Stimulated activated CD4-positive, alpha-beta T cell treated with anti-CD3 and anti-CD28 coated beads, Interleukin-2, amount 100 ng/mL, for 48 hours (primary cell): ENCODE data around the gene SLC15A3.

Source experiments
- DNase-seq, 2 donors: peaks; one replicate each; pipeline ENCODE4 v3.0.0-alpha.2; 2020

The SLC15A3 gene

GRCh38 chr11:60927061-60927592, 24.8 kb downstream of the SLC15A3 start:
- no peak for DNase-seq

- DNase-seq: no peak
Measured at GRCh38 chr11:60926500-60926899, 25.5 kb downstream of the SLC15A3 start.

- DNase-seq: no peak
Measured at GRCh38 chr11:60925868-60926267, 26.1 kb downstream of the SLC15A3 start.

GRCh38 chr11:60924906-60925853, 26.8 kb downstream of the SLC15A3 start:
- no peak for DNase-seq

- no peak for DNase-seq
Measured at GRCh38 chr11:60924110-60924905, 27.7 kb downstream of the SLC15A3 start, which contains the start of gene TMEM132A. TSS of gene TMEM132A (plus strand) at chr11:60924460. CDS start at chr11:60924634, 174 bp downstream.

GRCh38 chr11:60923800-60924109, 28.2 kb downstream of the SLC15A3 start:
- no peak for DNase-seq

GRCh38 chr11:60923326-60923725, 28.6 kb downstream of the SLC15A3 start:
- DNase-seq: no peak

GRCh38 chr11:60922906-60923305, 29.1 kb downstream of the SLC15A3 start:
- no peak for DNase-seq

GRCh38 chr11:60921777-60922335, 30.1 kb downstream of the SLC15A3 start:
- DNase-seq: no peak

GRCh38 chr11:60921259-60921658, 30.7 kb downstream of the SLC15A3 start:
- no peak for DNase-seq

- no peak for DNase-seq
Measured at GRCh38 chr11:60919956-60920355, 32.0 kb downstream of the SLC15A3 start.

- no peak for DNase-seq
Measured at GRCh38 chr11:60919320-60919719, 32.7 kb downstream of the SLC15A3 start.

GRCh38 chr11:60918939-60919265, 33.1 kb downstream of the SLC15A3 start:
- DNase-seq: no peak

- no peak for DNase-seq
Measured at GRCh38 chr11:60918251-60918938, 33.6 kb downstream of the SLC15A3 start.

GRCh38 chr11:60917267-60917666, 34.7 kb downstream of the SLC15A3 start:
- DNase-seq: no peak

GRCh38 chr11:60916669-60917206, 35.2 kb downstream of the SLC15A3 start:
- DNase-seq: no peak

GRCh38 chr11:60915248-60915914, 36.6 kb downstream of the SLC15A3 start:
- peak; percentile 41 to 49 for DNase-seq

- peak in 1 of 2 donors; percentile 10 for DNase-seq
Measured at GRCh38 chr11:60914633-60915247, 37.2 kb downstream of the SLC15A3 start.

GRCh38 chr11:60913793-60914632, 38.0 kb downstream of the SLC15A3 start, which contains the start of gene TMEM109:
TSS of gene TMEM109 (plus strand) at chr11:60914158. CDS start at chr11:60919694, 5,536 bp downstream.
- DNase-seq: peak; percentile 79 to 82

- no peak for DNase-seq
Measured at GRCh38 chr11:60912851-60913528, 39.0 kb downstream of the SLC15A3 start.
